CD4-positive, alpha-beta T cell treated with Interleukin-4 for 4 hours (primary cell): ENCODE measurements around the gene C4BPB.

Experiments used
- DNase-seq: peaks from one replicate; pipeline ENCODE4 v3.0.0-alpha.2; 2020

Gene C4BPB

GRCh38 chr1:207088161-207088560 is 499 bp upstream of the C4BPB start:
- no peak for DNase-seq

- DNase-seq = no peak
Observed at GRCh38 chr1:207089627-207090355, 1.1 kb downstream of the C4BPB start.

GRCh38 chr1:207091200-207091908 is 2.7 kb downstream of the C4BPB start:
- DNase-seq = no peak

GRCh38 chr1:207093944-207094343 is 5.3 kb downstream of the C4BPB start:
- DNase-seq = no peak

GRCh38 chr1:207097871-207098324 is 9.2 kb downstream of the C4BPB start:
- DNase-seq = no peak

GRCh38 chr1:207101720-207102119 is 13.1 kb downstream of the C4BPB start:
- DNase-seq = no peak

DNA sequence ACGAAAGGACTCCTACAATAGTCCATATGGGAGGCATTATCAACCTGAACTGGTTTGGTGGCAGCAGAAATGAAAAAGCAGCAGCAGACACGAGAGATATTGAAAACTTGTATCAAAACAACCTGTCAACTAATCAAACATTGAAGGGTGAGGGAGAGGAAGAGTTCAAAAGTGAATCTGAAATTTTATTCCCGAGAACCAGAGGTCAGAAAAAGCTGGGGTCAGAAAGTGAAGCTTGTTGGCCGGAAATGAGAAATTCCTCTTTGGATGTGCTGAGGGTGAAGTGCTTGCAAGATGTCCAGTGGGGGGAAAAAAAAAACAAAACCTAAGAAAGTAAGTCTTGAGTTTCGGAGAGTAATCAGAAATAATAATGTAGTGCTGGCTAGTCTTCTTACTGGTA is 13.5 kb downstream of the C4BPB start:
- no peak for DNase-seq

DNA sequence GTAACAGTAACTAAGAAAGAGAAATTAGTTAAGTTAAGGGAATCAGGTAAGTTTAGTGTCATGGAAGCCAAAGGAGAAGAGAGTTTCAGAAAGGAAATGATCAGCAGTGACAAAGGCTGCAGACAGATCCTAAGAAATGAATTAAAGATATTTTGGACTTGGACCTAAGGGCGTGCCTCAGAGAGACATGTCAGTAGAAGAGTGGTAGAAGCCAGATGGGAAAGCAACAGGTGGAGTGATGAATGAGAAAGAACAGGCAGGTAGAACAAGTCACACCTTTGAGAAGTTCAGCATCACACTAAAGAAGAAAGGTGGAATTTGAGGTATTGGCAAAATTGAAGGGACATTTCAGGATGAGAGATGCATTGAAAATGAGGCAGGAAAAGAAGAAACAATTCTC is 14.0 kb downstream of the C4BPB start:
- no peak for DNase-seq

DNA sequence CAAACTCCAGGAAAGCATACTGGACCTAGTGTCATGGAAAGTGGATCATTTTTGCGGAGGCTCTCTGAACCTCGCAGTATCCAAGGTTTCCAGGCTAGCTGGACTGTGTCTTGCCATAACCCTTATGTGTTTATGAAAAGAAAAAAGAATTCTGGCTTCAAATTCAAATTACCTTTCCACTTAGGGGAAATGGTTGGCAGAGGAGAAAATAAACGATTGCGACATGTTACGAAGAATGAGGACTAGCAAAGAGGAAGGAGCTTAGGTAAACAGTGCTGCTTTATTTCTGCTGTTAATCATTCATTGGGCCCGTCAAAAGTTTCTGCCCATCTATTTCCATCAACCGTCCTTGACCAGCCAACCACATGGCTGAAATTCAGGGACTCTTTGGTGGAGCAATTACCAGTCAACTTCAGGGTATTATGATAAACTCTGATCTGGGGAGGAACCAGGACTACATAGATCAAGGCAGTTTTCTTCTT is 15.3 kb downstream of the C4BPB start, which contains the start of gene C4BPA:
TSS of gene C4BPA (plus strand) at position 342 of the 482 bp plus-strand sequence. CDS start 8,793 bp downstream, outside the sequence.
- no peak for DNase-seq

- DNase-seq = no peak
Observed at GRCh38 chr1:207109004-207109403, 20.3 kb downstream of the C4BPB start.

- no peak for DNase-seq
Observed at GRCh38 chr1:207112616-207113296, 24.1 kb downstream of the C4BPB start.

DNA sequence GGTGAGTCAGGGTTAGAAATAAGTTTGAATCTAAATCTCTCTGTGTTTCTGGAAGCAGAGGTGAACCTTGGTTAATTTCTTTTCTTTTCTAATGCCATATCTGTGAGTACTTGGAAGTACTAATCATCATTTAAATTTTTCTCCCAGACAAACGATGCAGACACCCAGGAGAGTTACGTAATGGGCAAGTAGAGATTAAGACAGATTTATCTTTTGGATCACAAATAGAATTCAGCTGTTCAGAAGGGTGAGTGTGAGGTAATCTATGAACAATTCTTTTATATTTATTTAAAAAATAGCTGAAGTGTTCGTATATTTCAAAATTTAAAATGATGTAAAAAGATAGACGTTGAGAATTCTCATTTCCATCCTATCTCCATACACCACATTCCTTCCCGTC is 26.6 kb downstream of the C4BPB start:
- DNase-seq = no peak

DNA sequence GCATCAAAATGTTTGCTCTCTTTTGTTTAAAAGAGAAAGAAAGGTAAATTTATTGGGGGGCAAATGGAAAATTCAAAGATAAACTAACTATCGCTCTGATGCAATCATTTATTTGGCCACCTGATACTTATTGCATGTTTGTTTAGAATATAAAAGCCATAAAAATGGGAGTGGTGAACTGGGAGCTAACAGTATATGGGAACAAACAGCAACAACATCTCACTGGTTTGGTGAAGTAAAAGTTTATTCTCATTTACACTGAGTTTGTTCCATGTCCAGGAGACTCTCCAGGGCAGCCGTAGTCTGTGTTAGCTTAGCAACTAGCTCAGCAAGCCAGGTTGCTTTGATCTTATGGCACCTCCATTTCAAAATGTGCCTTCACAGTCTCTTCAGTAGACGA is 35.7 kb downstream of the C4BPB start:
- no peak for DNase-seq

GRCh38 chr1:207128336-207128921 is 39.8 kb downstream of the C4BPB start:
- no peak for DNase-seq

DNA sequence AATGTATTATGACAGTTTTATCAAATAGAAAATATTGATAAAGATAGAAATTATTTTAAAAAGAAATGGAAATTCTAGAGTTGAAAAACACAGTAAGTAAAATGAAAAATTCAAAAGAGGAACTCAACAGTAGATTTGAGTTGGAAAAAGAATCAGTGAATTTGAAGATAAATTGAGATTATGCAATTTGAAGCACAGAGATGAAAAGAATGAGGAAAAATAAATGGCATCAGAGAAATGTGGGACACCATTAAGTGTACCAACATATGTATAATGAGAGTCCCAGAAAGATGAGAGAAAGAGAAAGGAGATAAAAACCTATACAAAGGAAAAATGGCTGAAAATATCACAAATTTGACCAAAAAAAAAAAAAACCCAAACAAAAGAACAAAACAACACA is 40.4 kb downstream of the C4BPB start:
- no peak for DNase-seq

- no peak for DNase-seq
Observed at GRCh38 chr1:207130252-207131036, 41.8 kb downstream of the C4BPB start.

DNA sequence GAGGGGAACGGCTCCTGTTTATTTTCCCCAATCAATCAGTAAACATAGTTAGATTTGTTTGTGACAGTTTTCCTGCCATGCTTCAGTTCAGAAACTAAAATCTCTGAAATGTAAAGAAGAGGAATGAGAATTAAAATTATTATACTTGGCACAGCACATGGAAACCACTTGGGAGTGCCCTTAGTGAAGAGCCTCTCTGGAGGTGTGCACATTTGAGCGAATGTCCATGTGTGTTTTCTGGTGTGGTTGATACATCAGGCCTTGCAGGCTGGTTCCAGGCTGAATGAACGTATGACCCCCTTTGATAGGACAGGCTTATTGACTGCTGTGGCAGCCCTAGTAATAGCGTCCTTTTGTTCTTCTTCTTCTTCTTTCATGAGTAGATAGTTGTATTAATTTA is 42.5 kb downstream of the C4BPB start:
- no peak for DNase-seq

DNA sequence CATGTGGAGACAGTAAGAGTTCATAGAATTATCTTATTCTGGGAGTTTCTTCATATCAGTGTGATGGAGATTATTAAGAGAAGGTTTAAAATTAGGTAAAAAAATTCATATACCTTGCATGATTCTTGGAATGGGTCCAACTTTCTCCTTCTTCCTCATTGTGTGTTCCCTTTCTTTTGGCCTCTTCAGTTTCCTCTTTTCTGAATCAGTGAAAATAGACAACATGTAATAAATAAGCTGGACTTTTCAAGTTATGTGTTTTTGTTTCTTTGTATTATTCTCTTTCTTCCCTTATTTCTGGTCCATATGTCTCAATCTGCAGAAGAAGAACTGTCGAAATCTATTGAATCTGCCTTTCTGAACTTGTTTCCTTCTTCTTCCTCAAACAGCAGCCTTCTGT is 45.9 kb downstream of the C4BPB start:
- no peak for DNase-seq

DNA sequence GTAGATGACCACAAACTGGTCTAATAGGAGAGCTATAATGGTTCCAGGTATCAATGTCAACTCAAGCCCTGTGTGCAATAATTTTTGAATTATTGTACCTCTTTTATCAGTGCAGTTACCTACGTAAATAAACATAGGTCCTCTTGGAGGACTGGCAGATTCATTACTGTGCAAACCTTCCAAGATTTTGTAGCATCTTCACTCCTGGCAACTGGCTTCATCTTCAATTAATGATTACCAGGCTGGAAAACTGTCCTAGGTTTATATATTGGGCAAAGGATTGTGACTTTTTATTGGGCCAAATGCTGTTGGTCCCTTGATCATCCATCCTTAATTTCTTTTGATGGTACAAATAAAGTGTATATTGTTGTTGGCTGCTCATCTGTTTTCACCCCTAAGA is 51.0 kb downstream of the C4BPB start:
- DNase-seq = no peak

- no peak for DNase-seq
Observed at GRCh38 chr1:207140536-207140935, 51.9 kb downstream of the C4BPB start.

DNA sequence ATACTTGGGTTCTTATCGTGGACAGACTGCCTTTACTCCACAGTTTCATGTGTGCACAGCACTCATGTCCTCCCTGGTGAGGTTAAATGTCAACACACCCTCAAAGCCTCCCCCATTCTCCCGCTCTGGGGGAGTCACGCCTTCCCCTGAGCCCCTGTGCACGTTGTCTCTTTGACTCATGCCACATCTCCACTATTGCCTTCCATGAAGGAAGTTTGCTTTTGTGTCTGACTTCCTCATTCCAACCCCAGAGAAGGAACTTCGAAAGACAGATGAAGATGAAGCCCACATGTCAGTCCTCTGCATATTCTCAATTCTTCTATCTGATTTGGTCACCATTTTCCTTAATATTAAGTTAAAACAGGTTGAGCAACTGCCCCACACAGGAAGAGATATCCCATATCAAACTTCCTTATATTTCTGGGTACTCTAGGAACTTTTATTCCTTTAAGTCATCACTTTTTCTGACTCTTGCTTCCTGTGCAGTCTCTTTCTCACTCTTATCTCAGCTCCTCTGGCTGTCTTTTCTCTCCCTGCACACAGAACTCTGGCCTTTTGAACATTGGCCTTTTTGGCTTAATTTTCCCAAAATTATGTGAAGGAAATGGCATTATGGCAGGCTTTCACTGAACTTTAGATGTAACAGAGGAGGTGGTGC is 56.9 kb downstream of the C4BPB start:
- no peak for DNase-seq
